ENCODE measurements around the gene CUL4B.
"Not testable (repeated sequence)": the region's sequence is repeated elsewhere in the genome, so short reads cannot be mapped to it uniquely, and the experiment has no call there.

Gene CUL4B

GRCh38 chrX:120534413-120535205 lies 26.2 kb downstream of the CUL4B start:
- no peak for DNase-seq

GRCh38 chrX:120522820-120523219 lies 37.9 kb downstream of the CUL4B start:
- DNase-seq = no peak

- no peak for DNase-seq
Observed at GRCh38 chrX:120517936-120518335, 42.8 kb downstream of the CUL4B start.

GRCh38 chrX:120514236-120514635 lies 46.5 kb downstream of the CUL4B start:
- DNase-seq = no peak

GRCh38 chrX:120512627-120513026 lies 48.1 kb downstream of the CUL4B start:
- DNase-seq = no peak

- no peak for DNase-seq
Observed at GRCh38 chrX:120512222-120512621, 48.5 kb downstream of the CUL4B start.

- DNase-seq = no peak
Observed at GRCh38 chrX:120504569-120504968, 56.2 kb downstream of the CUL4B start.

- no peak for DNase-seq
Observed at GRCh38 chrX:120499301-120500072, 61.3 kb downstream of the CUL4B start.

GRCh38 chrX:120490119-120490518 lies 70.6 kb downstream of the CUL4B start:
- DNase-seq = not testable (repeated sequence)

- no peak for DNase-seq
Observed at GRCh38 chrX:120486786-120487185, 74.0 kb downstream of the CUL4B start.

GRCh38 chrX:120485638-120486520 lies 74.9 kb downstream of the CUL4B start:
- peak in 55 of 56 donors; percentile 22 to 91 (median 82) for DNase-seq

GRCh38 chrX:120485315-120485637 lies 75.5 kb downstream of the CUL4B start:
- no peak for DNase-seq

- peak in 1 of 56 donors; percentile 2 for DNase-seq
Observed at GRCh38 chrX:120477453-120477852, 83.3 kb downstream of the CUL4B start.

GRCh38 chrX:120476714-120477113 lies 84.0 kb downstream of the CUL4B start:
- no peak for DNase-seq

- DNase-seq = not testable (repeated sequence)
Observed at GRCh38 chrX:120475447-120475846, 85.3 kb downstream of the CUL4B start.
